Measurements from ENCODE around the gene LBX1. TPM values are rescaled to one million over a fixed set of nuclear protein-coding genes. Genes with fewer than 3 reads are reported as not detected.

Gene LBX1
- total RNA-seq, 2 experiments from 2014 or later, result not detected

GRCh38 chr10:101267290-101267680 lies 38.0 kb upstream of the LBX1 start:
- peaks cover under 1% of the 10 kb centered on the region for H3K4me1 ChIP-seq (ENCODE audit: insufficient read depth, low read length)

GRCh38 chr10:101266381-101267289 lies 37.4 kb upstream of the LBX1 start:
- no peaks in the 10 kb centered on the region for H3K4me1 Mint-ChIP-seq (ENCODE audit: low read depth)
- H3K27ac Mint-ChIP-seq, result no peak overlapping the region
- H3K9me3 ChIP-seq (ENCODE audit: control insufficient read depth in 1 of 2, insufficient read depth in 1 of 2, low read length in 2 of 2), result peaks cover 0 to 3% of the 10 kb centered on the region in 2 experiments
- ATAC-seq (ENCODE audit: poor library complexity), result no peak
- H3K27me3 Mint-ChIP-seq, result peaks cover 51% of the 10 kb centered on the region
- intact Hi-C loops (cut with DNase I, micrococcal nuclease), result no loop called here
- CTCF ChIA-PET, result interaction anchor here (1.1 kb wide), 1 partner anchor 317 kb away, joined by 4 read pairs; no protein-coding TSS in a partner anchor
- no peaks in the 10 kb centered on the region for H3K4me1 ChIP-seq (ENCODE audit: insufficient read depth, low read length)
- no peaks in the 10 kb centered on the region for H3K36me3 Mint-ChIP-seq (ENCODE audit: low read depth)
- peaks cover 13 to 21% of the 10 kb centered on the region in 2 experiments for H3K27me3 ChIP-seq (ENCODE audit: control insufficient read depth in 1 of 2, insufficient read depth in 2 of 2, low read length in 2 of 2)
- H3K9me3 Mint-ChIP-seq, result no peaks in the 10 kb centered on the region
- no peak for TF ChIP-seq CTCF (IDR thresholded peaks at IDR 0.05)
- no peak overlapping the region for H3K4me3 Mint-ChIP-seq
- POLR2A ChIA-PET, result no interaction called here
- no peak overlapping the region for H3K4me3 ChIP-seq (ENCODE audit: low read length)
- no peak for DNase-seq
- no peaks in the 10 kb centered on the region for H3K36me3 ChIP-seq (ENCODE audit: insufficient read depth, low read length)
- H3K27ac ChIP-seq (ENCODE audit: low read depth in 1 of 2, low read length in 2 of 2), result no peak overlapping the region

More at GRCh38 chr10:101267290-101267680, 38.0 kb upstream of the LBX1 start:
- peaks cover 0 to under 1% of the 10 kb centered on the region in 2 experiments for H3K9me3 ChIP-seq (ENCODE audit: control insufficient read depth in 1 of 2, insufficient read depth in 1 of 2, low read length in 2 of 2)
- H3K27me3 Mint-ChIP-seq, result peaks cover 50% of the 10 kb centered on the region
- H3K4me3 ChIP-seq (ENCODE audit: low read length), result no peak overlapping the region
- intact Hi-C loops (cut with DNase I, micrococcal nuclease), result no loop called here
- no peak overlapping the region for H3K4me3 Mint-ChIP-seq
- H3K36me3 ChIP-seq (ENCODE audit: insufficient read depth, low read length), result no peaks in the 10 kb centered on the region
- H3K27ac Mint-ChIP-seq, result no peak overlapping the region
- no peak for ATAC-seq (ENCODE audit: poor library complexity)
- H3K9me3 Mint-ChIP-seq, result no peaks in the 10 kb centered on the region
- H3K27ac ChIP-seq (ENCODE audit: low read depth in 1 of 2, low read length in 2 of 2), result no peak overlapping the region
- H3K36me3 Mint-ChIP-seq (ENCODE audit: low read depth), result no peaks in the 10 kb centered on the region
- H3K27me3 ChIP-seq (ENCODE audit: control insufficient read depth in 1 of 2, insufficient read depth in 2 of 2, low read length in 2 of 2), result peaks cover 10 to 15% of the 10 kb centered on the region in 2 experiments
- ChIA-PET POLR2A (no interaction called here), CTCF (no interaction called here)
- H3K4me1 Mint-ChIP-seq (ENCODE audit: low read depth), result no peaks in the 10 kb centered on the region
- no peak for TF ChIP-seq CTCF (IDR thresholded peaks at IDR 0.05)
- DNase-seq, result no peak

GRCh38 chr10:101263150-101263752 lies 34.0 kb upstream of the LBX1 start:
- H3K27me3 ChIP-seq (ENCODE audit: control insufficient read depth in 1 of 2, insufficient read depth in 2 of 2, low read length in 2 of 2), result peaks cover 14 to 39% of the 10 kb centered on the region in 2 experiments
- Mint-ChIP-seq H3K36me3 (ENCODE audit: low read depth) (no peaks in the 10 kb centered on the region), H3K9me3 (peaks cover under 1% of the 10 kb centered on the region), H3K4me1 (ENCODE audit: low read depth) (no peaks in the 10 kb centered on the region), H3K27ac (no peak overlapping the region), H3K27me3 (peaks cover 51% of the 10 kb centered on the region), H3K4me3 (no peak overlapping the region)
- intact Hi-C loops (cut with DNase I, micrococcal nuclease), result no loop called here
- ChIA-PET POLR2A (no interaction called here), CTCF (interaction anchor here (0.9 to 1.0 kb wide), 2 partner anchors 9 to 48 kb away, joined by 3 read pairs; no protein-coding TSS in a partner anchor)
- TF ChIP-seq CTCF (IDR thresholded peaks at IDR 0.05), result no peak
- H3K4me3 ChIP-seq (ENCODE audit: low read length), result no peak overlapping the region
- peaks cover under 1 to 9% of the 10 kb centered on the region in 2 experiments for H3K9me3 ChIP-seq (ENCODE audit: control insufficient read depth in 1 of 2, insufficient read depth in 1 of 2, low read length in 2 of 2)
- H3K27ac ChIP-seq (ENCODE audit: low read depth in 1 of 2, low read length in 2 of 2), result no peak overlapping the region
- H3K4me1 ChIP-seq (ENCODE audit: insufficient read depth, low read length), result no peaks in the 10 kb centered on the region
- DNase-seq, result no peak
- H3K36me3 ChIP-seq (ENCODE audit: insufficient read depth, low read length), result no peaks in the 10 kb centered on the region
- ATAC-seq (ENCODE audit: poor library complexity), result no peak

Measured in CD4-positive, alpha-beta T cell (primary cell).